Hepatocyte (in vitro differentiated cells): ENCODE results near the gene CELF5. TPM values are rescaled to one million over a fixed set of nuclear protein-coding genes. Genes with fewer than 3 reads are reported as not detected.
"Not testable (repeated sequence)": the region's sequence is repeated elsewhere in the genome, so short reads cannot be mapped to it uniquely, and the experiment has no call there.

Source experiments
- DNase-seq: peaks from one replicate; pipeline ENCODE4 v3.0.0-alpha.2; 2016; ENCODE audit warnings: low spot score
- H2AFZ ChIP-seq: fragments of 200-600 bp; sonication (generic); 2 replicates; pipeline ENCODE4 v1.6.0; 2016; ENCODE audit warnings: antibody characterized with exemption, mild to moderate bottlenecking
- H3K27ac ChIP-seq: fragments of 200-600 bp; sonication (generic); 2 replicates; pipeline ENCODE4 v1.5.1; 2016; ENCODE audit warnings: mild to moderate bottlenecking
- H3K27me3 ChIP-seq: fragments of 200-600 bp; sonication (generic); 2 replicates; pipeline ENCODE4 v1.6.1; 2016
- H3K36me3 ChIP-seq: fragments of 200-600 bp; sonication (generic); replicated peaks from 2 replicates; pipeline ENCODE4 v1.5.1; 2016; ENCODE audit warnings: low read depth; ENCODE audit not compliant: insufficient read depth
- H3K4me1 ChIP-seq: fragments of 200-600 bp; sonication (generic); 2 replicates; pipeline ENCODE4 v1.5.1; 2016; ENCODE audit warnings: mild to moderate bottlenecking, moderate library complexity; ENCODE audit not compliant: insufficient read depth
- H3K4me2 ChIP-seq: fragments of 200-600 bp; sonication (generic); 2 replicates; pipeline ENCODE4 v1.6.0; 2016
- H3K4me3 ChIP-seq: fragments of 200-600 bp; sonication (generic); 2 replicates; pipeline ENCODE4 v1.5.1; 2016; ENCODE audit warnings: mild to moderate bottlenecking
- H3K79me2 ChIP-seq: fragments of 200-600 bp; sonication (generic); 2 replicates; pipeline ENCODE4 v1.6.0; 2017; ENCODE audit warnings: mild to moderate bottlenecking
- H3K9me2 ChIP-seq: fragments of 200-600 bp; sonication (generic); replicated peaks from 2 replicates; pipeline ENCODE4 v1.6.0; 2017; ENCODE audit warnings: mild to moderate bottlenecking; ENCODE audit not compliant: insufficient read depth
- H3K9me3 ChIP-seq: fragments of 200-600 bp; sonication (generic); 2 replicates; pipeline ENCODE4 v1.5.1; 2016; ENCODE audit warnings: low read depth, mild to moderate bottlenecking
- H4K20me1 ChIP-seq: fragments of 200-600 bp; sonication (generic); 2 replicates; pipeline ENCODE4 v1.6.0; 2016; ENCODE audit warnings: mild to moderate bottlenecking; ENCODE audit not compliant: insufficient read depth, poor library complexity, severe bottlenecking
- EZH2 ChIP-seq: fragments of 200-600 bp; sonication (generic); IDR thresholded peaks from 2 replicates; pipeline ENCODE4 v1.6.1; 2016; ENCODE audit warnings: antibody characterized with exemption, mild to moderate bottlenecking, borderline replicate concordance
- EZH2phosphoT487 ChIP-seq: fragments of 200-600 bp; sonication (generic); IDR thresholded peaks from one replicate; pipeline ENCODE4 v1.6.1; 2018; ENCODE audit warnings: antibody characterized with exemption, mild to moderate bottlenecking, low read depth, moderate library complexity; ENCODE audit not compliant: unreplicated experiment, severe bottlenecking
- WGBS: methylation state at CpG from one replicate; pipeline ENCODE4 v1.1.6; 2016; ENCODE audit warnings: low lambda C conversion rate; ENCODE audit errors: missing lambda C conversion rate; 5-methylcytosine and 5-hydroxymethylcytosine counted together
- polyA plus RNA-seq: library from polyadenylated mRNA; unstranded; fragments of >200 nt; fragmentation: Nextera tagmentation; extraction: Ambion mirVana; gene quantifications from 2 replicates; pipeline ENCODE4 v1.2.1, GENCODE V29; 2016
- total RNA-seq: library from RNA; depleted of rRNA; stranded (reverse); fragments of >200 nt; gene quantifications from 2 replicates; pipeline ENCODE4 v1.2.3, GENCODE V29; 2014
- TF ChIP-seq, protein P1 (sequence below): fragments of 200-600 bp; sonication (generic); IDR thresholded peaks from 2 replicates; pipeline ENCODE4 v1.5.1; 2016; ENCODE audit warnings: antibody characterized with exemption, mild to moderate bottlenecking; ENCODE audit not compliant: poor library complexity

Gene CELF5
- total and polyA plus RNA-seq, 2 experiments from 2014 or later = 0.03 to 0.17 TPM

GRCh38 chr19:3333020-3333583 lies 108.6 kb downstream of the CELF5 start:
- TF ChIP-seq EZH2 (no peak), EZH2phosphoT487 (no peak)
- TF ChIP-seq, protein P1, sequence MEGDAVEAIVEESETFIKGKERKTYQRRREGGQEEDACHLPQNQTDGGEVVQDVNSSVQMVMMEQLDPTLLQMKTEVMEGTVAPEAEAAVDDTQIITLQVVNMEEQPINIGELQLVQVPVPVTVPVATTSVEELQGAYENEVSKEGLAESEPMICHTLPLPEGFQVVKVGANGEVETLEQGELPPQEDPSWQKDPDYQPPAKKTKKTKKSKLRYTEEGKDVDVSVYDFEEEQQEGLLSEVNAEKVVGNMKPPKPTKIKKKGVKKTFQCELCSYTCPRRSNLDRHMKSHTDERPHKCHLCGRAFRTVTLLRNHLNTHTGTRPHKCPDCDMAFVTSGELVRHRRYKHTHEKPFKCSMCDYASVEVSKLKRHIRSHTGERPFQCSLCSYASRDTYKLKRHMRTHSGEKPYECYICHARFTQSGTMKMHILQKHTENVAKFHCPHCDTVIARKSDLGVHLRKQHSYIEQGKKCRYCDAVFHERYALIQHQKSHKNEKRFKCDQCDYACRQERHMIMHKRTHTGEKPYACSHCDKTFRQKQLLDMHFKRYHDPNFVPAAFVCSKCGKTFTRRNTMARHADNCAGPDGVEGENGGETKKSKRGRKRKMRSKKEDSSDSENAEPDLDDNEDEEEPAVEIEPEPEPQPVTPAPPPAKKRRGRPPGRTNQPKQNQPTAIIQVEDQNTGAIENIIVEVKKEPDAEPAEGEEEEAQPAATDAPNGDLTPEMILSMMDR = no peak
- H3K9me3 ChIP-seq = no peaks in the 10 kb centered on the region
- H3K27me3 ChIP-seq = peaks cover 7% of the 10 kb centered on the region
- H4K20me1 ChIP-seq = no peaks in the 10 kb centered on the region
- no peak overlapping the region for H3K27ac ChIP-seq
- DNase-seq = no peak
- H3K9me2 ChIP-seq = no peaks in the 10 kb centered on the region
- no peaks in the 10 kb centered on the region for H3K36me3 ChIP-seq
- no peak overlapping the region for H3K4me2 ChIP-seq
- no peaks in the 10 kb centered on the region for H3K79me2 ChIP-seq
- H3K4me1 ChIP-seq = peaks cover 24% of the 10 kb centered on the region
- no peak overlapping the region for H3K4me3 ChIP-seq
- WGBS = 58% methylated on average over 4 of the region's 4 CpGs
- no peak overlapping the region for H2AFZ ChIP-seq

DNA sequence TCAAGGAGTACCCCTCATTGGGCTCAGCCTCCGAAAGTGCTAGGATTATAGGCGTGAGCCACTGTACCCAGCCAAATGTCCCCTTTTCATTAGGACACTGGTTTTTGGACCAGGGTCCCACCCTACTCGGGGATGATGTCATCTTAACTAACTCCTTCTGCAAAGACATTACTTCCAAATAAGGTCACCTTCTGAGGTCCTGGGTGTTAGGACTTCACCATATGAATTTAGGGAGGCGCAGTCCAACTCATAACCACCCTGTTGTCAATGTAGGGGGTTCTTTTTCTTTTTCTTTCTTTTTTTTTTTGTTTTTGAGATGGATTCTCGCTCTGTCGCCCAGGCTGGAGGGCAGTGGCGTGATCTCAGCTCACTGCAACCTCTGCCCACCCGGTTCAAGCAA lies 109.2 kb downstream of the CELF5 start:
- Histone ChIP-seq H4K20me1 (no peaks in the 10 kb centered on the region), H3K9me3 (no peaks in the 10 kb centered on the region), H3K79me2 (no peaks in the 10 kb centered on the region), H3K4me3 (no peak overlapping the region), H2AFZ (no peak overlapping the region), H3K27ac (no peak overlapping the region), H3K36me3 (no peaks in the 10 kb centered on the region), H3K27me3 (peaks cover 7% of the 10 kb centered on the region), H3K4me1 (peaks cover 24% of the 10 kb centered on the region), H3K4me2 (no peak overlapping the region), H3K9me2 (no peaks in the 10 kb centered on the region)
- no peak for DNase-seq
- 78% methylated on average over 7 of the region's 8 CpGs for WGBS
- no peak for TF ChIP-seq EZH2phosphoT487
- no peak for TF ChIP-seq EZH2
- TF ChIP-seq, protein P1 = no peak

- H2AFZ ChIP-seq, H3K79me2 ChIP-seq, H3K27ac ChIP-seq, H3K4me3 ChIP-seq, DNase-seq, H4K20me1 ChIP-seq, H3K27me3 ChIP-seq, H3K9me2 ChIP-seq, H3K9me3 ChIP-seq, H3K36me3 ChIP-seq: not testable (repeated sequence)
- H3K4me2 ChIP-seq = peak overlapping the region; percentile 60
- H3K4me1 ChIP-seq = peaks cover 24% of the 10 kb centered on the region
- 83% methylated on average over 8 of the region's 8 CpGs for WGBS
Observed at GRCh38 chr19:3334749-3335430, 110.4 kb downstream of the CELF5 start.

- 79% methylated on average over 15 of the region's 15 CpGs for WGBS
- Histone ChIP-seq H3K36me3 (no peaks in the 10 kb centered on the region), H3K4me1 (peaks cover 24% of the 10 kb centered on the region), H3K9me2 (no peaks in the 10 kb centered on the region), H3K4me3 (no peak overlapping the region), H3K4me2 (peak overlapping the region; percentile 60), H2AFZ (no peak overlapping the region), H3K27me3 (peaks cover 7% of the 10 kb centered on the region), H4K20me1 (no peaks in the 10 kb centered on the region), H3K27ac (peak overlapping the region; percentile 94), H3K79me2 (no peaks in the 10 kb centered on the region), H3K9me3 (no peaks in the 10 kb centered on the region)
- no peak for TF ChIP-seq EZH2
- TF ChIP-seq, protein P1 = no peak
- TF ChIP-seq EZH2phosphoT487 = no peak
- DNase-seq = peak; percentile 50
Observed at GRCh38 chr19:3335431-3336350, 111.2 kb downstream of the CELF5 start.
